ENCODE results near the gene ANKRD36B.
"Not testable (repeated sequence)": the region's sequence is repeated elsewhere in the genome, so short reads cannot be mapped to it uniquely, and the experiment has no call there.

GRCh38 chr2:97589598-97590510, at the start of gene ANKRD36B:
- TF ChIP-seq CTCF (IDR thresholded peaks at IDR 0.05), result not testable (repeated sequence)
- peak; percentile 15 for TF ChIP-seq POLR2A (IDR thresholded peaks at IDR 0.05)

All from breast epithelium (tissue), 3 donors.